Activated CD8-positive, alpha-beta memory T cell treated with anti-CD3 and anti-CD28 coated beads, Interleukin-2, amount 50 U/mL, for 48 hours (primary cell): ENCODE data around the gene DLL4.

Source experiments
- DNase-seq: peaks from one replicate; pipeline ENCODE4 v3.0.0-alpha.2; 2020

Gene DLL4

DNA sequence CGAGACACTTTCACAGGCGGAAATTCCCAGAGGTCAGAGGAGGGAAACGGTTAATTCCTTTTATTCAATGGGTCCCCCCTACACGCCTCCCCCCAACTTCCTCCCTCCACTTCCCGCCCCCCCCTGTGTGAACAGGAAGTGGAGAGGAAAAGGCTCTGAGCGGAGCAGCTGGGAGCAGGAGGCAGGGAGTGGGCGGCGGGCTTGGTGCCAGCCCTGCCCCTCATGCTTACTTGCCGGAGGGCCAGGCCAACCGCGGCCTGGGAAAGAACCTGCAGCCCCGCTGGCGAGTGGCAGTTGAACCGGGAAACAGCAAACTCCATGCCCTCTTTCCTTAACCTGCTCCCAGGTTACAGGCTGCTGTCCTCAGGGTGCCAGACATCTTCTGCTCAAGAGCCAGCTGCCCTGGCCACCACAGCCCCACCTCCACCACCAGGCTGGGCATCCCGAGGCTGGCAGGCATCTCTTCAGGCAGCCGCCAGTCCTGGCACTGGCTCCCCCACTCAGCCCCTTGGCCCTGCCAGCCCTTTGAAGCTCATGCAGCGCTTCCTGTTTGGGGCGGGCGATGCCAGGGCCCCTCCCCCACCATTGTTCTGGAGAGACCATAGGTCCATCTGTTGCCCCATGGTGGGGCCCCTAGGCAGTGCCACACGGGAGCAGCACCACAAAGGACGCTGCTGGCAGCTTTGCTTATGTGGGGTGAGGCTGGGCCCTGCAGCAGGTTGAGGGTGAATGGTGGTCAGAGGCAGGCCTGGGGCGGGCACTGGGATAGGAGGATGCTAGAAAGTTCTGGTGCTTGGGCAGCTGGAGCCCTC, 21.9 kb upstream of the DLL4 start:
- DNase-seq = no peak

DNA sequence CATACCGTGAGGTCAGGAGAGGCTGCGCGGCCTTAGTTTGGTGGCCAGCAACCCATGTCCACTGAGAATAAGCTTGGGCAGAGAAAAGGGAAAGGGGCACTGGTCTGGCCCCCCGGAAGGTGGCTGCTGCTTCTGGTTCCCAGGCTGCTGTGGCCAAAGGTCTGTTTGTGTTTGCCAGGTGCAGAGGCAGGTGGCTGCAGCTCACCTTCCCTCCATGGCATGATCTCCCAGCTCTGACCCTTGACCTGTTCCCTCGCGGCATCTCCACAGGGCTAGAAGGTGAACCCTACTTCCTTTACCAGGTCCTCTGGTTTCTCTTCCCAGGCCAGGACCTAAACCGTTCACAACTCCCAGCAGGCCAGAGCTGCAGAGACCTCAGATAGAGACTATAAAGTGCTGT, 21.0 kb upstream of the DLL4 start:
- DNase-seq = no peak

DNA sequence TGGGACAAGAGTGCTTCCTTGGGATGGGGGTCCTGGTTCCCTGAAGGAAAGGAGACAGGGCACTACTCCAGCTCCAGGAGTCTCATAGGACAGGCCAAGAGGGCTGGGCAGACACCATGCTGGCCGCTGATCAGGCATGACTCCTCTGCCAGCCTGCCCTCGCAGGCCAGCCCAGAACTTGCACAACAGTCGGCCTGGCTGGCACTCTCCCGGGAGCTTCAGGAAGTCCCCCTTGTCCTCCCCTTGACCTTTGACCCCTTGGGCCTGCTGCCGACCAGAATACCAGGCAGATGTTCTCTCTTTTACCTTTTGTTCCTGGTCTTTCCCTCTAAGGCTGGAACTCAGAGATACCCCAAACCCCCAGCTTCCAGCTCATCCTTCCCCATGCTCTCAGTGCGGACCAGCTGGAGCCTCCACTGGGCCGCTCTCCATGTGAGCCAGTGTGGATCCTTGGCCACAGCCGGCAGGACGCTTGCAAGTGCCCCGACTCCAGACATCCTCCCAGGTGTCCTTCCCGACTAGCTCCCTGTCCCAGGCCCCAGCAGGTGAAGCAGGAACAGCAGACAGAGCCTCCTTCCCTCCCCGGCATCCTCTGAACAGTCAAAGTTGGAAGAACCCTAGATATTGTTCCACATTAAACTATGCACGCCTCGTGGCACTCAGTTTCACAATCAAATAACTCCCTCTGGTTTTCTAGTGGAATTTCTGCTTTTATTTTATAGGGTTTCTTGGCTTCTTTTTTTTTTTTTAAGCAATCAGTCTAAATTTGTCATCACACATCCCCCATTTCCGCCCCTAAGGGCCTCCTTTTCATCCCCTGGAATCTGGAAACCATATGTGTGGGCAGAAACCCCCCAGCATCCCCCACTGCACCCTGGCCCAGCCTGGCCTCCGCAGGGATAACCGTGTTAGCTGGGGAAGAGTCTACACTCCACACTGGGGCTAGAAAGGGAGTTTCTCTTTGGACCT, 19.2 kb upstream of the DLL4 start:
- DNase-seq = no peak

DNA sequence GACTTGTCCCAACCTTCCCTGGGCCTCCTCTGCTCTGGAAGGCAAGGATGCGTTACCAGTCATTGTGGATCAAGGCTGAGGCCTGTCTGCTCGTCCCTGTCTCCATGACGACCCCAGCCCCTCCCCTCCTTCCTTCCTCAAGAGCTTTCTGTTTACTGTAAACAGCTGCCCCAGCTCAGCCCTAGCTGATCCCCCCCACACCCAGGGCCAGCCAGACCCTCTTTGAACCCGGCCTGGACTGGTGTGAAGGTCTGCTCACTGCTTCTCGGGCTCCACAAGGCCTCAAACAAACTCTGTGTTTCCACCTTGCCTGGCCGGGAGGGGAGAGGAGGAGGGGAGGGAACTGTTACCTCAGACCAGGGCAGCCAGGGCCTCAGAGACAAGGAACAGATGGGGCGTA, 18.0 kb upstream of the DLL4 start:
- no peak for DNase-seq

DNA sequence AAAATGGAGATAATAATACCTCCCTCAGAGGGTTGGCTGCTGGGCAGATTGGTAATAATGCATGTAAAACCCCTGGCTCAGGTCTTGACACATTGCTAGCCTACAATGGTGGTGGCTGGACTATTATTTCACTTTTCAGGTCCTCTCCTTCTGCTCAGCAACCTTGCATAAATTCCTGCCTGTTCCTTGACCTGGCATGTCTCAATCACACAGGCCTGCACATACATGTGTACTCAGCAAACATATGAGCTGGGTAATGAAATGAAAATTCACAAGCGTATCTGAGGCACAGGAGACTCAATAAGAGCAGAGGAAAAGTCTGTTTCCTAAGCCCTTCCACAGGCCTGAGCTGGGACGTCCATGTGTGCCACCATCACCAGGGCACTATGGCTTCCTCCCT, 17.4 kb upstream of the DLL4 start:
- DNase-seq = no peak

DNA sequence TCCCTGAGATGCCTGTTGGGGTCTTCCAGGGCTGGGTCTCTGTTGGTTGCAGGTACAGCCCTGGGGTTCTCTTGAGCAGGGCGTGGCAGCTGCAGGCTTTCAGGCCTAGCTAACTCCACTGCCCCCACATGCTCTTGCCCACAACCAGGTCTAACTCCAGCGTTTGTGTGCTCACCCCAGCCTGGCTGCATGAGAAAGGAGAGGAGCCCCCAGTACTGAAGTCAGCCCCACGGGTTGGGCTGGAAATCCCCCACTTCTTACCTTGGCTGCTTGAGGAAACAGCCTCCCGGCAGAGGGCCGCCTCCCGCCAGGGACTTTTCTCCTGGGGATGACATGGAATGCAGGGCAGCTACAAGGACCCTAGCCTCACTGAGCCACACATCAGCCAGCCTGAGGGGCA, 16.7 kb upstream of the DLL4 start:
- DNase-seq = no peak

DNA sequence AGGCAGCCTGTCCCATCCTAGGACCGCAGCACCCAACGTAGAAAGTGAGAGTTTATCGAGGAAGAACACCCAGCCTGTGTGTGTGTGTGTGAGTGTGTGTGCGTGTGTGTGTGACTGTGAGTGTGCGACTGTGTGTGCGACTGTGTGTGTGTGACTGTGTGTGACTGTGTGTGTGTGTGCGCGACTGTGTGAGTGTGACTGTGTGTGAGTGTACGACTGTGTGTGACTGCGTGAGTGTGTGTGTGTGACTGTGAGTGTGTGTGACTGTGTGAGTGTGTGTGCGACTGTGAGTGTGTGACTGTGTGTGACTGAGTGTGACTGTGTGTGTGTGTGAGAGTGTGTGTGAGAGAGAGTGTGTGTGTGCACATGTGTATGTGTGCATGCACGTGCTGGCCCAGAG, 15.1 kb upstream of the DLL4 start:
- no peak for DNase-seq

DNA sequence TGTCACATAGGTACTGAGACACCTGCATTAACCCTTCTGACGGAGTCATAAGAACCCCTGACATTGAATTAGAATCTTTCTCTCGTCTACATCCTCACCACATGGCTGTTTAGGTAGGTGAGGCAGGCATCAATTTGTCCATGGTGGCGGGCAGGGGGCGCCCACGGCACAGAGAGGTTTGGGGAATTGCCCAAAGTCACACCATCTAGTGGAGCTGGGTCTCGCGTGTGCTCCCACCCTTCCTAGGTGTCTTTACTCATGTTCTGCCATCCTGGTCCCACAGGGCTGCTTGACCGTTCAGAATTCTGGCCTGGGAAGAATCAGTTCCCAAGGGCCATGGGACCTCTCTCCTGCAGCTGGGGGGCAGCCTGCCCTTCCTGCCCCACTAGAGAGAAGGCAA, 14.7 kb upstream of the DLL4 start:
- DNase-seq = no peak

DNA sequence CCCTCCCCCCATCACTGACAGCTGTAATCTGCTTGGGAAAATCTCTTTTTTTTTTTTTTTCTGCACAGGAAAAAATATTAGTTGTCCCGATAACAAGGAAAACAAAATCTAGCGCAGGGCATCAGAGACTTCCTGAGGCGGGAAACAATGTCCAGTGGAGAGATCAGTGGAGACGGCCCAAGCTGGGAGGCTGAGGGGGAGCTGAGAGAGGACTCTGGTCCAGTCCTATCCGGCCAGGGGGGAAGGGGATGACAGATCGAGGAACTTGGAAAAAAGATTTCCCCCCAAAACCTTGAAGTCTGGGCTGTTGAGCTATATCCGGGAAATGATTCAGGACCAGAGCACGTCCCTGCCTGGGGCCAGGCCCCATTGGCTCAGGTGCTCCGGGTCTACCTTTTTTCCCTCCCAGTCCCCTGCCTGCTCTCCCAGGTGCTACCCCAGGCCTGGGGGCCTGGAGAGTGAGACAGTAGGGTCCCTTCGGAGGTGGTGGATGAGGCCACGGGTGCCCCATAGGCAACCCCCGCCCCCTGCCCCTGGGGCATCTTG, 14.0 kb upstream of the DLL4 start:
- DNase-seq = no peak

DNA sequence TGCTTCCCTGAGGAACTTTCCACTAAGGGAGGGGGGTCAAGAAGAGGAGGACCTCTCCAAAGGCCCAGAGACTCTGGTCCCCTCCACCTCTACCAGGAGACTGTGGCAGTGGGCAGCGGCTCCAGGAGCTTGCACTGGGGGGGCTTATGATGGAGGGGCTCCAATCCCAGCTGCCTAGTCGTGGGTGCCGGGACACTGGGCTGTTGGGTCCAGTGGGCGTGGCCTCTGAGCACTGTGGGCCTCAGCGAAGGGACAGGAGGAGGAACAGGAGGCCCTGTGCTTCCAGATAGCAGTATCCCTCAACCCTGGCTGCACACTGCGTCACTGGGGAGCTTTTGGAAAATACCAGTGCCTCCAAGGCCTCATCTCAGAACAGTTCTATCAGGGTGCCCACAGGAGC, 13.5 kb upstream of the DLL4 start:
- no peak for DNase-seq

DNA sequence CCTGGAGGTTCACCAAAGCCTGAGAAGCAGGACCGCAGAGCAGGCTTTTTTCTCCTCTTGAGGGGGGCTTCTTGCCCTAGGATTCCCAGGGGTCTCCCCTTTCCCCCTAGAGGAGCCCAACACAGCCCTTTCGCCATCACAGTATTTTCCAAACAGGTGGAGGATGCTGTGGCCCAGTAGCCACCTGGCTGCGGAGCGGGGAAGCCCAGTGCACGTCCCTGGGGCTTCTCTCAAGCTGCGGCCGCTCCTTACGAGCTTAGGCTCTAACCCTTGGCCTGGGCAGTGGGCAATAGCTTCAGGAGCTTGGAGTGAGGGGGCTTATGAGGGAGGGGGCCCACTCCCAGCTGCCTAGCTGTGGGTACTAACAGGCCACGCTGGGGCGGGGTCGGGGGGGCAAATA, 11.6 kb upstream of the DLL4 start:
- DNase-seq = no peak

DNA sequence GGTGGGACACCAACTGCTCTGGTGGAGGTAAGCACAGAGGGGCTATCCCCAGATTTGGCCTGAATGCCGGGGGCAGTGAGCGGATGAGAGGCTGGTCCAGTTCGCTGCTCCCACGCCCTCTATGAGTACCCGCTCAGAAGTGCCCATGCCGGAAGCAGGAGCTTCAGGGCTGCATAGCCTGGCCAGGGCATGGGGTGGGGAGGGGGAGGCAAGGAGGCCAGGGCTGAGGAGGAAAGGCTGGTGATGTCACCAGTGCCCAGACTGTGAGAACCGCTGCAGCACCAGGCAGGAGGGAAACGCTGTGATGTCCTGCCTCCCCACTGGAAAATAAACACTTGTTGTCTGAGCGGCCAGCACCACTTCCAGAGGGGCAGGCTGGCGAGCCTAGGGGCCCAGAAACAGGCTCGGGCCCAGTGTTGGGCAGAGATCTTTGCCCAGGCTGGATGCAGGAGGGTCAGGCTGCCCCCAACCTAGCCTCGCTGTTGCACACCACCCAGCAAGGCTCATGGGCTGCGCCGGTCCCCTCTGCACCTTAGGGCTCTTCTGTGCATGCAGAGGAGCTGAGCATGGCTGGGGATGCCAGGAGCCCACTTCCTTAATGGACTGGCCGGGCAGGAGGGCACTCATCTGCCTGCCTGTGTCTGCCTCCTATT, 10.9 kb upstream of the DLL4 start:
- DNase-seq = no peak

DNA sequence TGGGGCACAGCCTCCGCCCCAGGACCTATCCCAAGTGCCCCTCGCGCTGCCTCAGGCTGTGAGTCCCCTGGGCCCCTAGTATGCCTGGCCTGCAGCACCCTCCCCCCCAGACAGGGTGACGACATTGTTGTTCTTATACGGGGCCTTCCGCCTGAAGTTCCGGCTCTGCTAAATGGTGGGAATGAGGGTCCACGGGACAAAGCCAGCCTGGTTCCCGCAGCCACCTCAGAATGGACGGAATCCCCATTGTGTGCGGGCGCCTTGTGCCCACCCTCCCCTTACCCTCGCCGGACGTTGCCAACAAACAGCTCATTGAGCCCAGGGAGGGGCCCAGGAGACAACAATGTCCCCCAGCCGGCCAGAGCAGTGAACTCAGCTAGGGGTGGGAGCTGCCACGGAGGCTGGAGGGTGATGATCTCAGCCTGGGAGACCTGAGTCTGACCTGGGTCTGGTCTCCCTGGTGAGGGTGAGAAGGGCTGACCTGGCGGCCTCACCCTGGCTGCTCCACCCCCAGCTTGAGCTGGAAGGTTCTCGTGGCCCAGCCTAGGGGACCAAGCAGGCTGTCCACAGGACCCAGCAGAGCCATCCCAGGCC, 10.2 kb upstream of the DLL4 start:
- DNase-seq = no peak

DNA sequence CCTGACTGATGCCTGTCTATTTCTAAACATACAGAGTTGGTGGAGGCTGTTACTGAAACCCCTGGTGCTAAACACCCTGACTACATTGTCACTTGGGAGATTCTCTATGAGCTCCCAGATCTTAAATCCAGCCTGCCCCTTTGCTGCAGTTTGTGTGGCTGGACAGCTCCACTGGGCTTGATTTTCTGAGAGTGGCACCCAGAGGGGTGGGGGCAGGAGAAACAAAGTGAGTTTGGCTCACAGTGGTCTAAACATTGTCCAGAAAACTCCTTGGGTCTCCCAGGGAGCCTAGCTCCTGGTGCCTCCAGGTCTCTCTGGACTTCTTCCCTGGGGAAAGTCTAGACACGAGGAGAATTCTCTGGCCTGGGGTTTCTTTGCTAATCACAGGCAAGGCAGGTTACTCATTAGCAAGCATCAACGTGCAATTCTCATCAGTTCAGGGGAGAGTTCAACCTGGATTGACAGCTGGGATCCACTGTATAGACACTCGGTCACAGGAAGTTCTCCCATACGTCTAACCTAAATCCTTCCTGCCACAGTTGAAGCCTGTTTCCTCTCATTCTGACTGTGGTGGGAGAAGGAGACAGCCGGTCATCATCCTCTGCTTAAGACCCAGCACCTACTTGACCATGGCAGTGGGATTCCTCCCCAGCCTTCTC, 7.1 kb upstream of the DLL4 start:
- DNase-seq = no peak

DNA sequence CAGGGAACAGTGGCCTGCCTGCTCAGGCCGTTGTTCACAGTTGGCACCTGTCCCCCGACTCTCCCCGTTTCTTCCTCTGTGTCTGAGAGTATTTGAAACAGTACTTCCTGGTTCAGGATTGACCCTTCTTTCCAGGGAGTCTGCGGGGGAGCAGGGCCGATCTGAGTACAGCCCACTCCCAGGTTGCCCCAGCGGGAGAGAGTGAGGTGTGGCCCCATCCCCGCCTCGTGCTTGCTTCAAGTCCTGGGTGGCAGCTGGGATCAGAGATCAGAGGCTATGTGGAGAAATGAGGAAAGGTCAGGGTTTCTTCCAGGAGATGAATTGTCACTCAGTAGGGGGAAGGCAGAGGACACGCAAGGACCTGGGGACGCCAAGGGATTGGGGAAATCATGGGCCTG, 6.5 kb upstream of the DLL4 start:
- DNase-seq = no peak

DNA sequence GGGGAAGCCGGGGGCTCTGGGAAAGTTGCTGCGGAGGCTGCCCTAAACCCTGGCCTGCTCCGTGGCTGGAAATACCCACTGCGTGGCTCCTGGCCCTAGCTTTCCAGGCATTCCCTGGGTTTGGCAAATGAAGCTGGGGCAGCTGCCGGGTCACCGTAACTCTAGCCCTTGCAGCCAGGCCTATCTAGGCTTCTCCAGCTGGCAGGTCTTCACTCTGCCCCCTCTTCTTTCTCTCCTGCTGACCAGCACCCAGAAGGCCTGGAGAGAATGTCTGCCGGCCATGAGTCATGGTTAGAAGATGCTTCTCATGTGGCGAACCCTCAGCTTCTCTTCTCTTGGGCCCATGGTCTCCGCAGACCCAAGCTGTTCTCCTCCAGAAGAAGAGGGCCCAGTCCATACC, 5.6 kb upstream of the DLL4 start:
- no peak for DNase-seq

DNA sequence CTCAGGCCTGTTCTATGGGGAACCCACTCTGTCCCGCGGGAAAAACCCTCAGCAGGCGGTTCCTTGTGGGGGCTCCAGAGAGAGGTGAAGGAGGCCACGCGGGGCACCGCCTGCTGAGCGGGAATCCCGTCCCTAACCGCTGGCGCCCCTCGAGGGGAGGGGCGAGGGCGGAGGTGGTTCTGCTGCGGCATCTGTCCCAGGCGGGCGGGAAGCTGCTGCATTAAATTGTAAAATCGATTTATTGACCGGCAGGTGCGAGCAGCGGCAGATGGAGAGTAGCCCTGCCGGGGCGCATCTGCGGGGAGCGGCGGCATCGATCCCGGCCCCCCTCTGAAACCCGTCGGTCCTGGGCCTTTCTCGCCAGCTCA, 3.7 kb upstream of the DLL4 start:
- no peak for DNase-seq

DNA sequence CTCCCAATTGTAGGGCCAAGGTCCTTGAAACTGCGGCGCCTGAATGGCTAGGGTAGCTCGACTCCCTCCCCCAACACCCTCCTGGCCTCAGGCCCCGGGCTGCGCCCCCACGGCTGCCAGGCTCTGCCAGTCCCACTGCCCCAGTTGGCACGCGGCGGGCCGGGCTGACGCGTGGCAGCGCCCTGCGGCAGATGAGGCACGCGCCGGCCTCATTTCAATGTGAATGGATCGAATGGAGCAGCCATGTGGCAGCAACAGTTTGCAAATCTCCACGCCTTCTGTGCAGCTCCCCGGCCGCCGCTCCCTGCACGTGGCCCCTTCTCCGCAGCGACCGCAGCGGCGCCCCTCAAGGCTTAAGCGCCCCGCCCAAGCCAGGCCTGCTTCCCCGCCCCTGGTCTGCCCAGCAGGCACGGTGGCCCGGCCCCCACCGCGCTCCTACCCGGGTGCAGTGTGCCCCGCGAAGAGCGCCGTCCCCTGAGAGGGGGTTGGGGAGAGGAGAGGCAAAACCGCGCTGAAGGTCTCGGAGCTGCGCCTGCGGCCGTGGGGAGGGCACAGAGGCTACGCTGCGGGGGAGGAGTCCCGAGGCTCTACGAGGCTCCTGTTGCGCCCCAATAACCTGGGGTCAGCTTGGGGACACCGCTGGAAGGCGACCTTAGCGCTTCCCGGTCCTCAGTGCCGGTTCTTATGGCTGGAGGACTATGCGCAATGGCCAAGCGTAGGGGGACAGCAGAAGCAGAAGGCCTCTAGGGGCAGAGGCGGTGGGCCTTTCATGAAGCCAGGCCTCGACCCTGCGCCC, 3.1 kb upstream of the DLL4 start:
- DNase-seq = no peak

DNA sequence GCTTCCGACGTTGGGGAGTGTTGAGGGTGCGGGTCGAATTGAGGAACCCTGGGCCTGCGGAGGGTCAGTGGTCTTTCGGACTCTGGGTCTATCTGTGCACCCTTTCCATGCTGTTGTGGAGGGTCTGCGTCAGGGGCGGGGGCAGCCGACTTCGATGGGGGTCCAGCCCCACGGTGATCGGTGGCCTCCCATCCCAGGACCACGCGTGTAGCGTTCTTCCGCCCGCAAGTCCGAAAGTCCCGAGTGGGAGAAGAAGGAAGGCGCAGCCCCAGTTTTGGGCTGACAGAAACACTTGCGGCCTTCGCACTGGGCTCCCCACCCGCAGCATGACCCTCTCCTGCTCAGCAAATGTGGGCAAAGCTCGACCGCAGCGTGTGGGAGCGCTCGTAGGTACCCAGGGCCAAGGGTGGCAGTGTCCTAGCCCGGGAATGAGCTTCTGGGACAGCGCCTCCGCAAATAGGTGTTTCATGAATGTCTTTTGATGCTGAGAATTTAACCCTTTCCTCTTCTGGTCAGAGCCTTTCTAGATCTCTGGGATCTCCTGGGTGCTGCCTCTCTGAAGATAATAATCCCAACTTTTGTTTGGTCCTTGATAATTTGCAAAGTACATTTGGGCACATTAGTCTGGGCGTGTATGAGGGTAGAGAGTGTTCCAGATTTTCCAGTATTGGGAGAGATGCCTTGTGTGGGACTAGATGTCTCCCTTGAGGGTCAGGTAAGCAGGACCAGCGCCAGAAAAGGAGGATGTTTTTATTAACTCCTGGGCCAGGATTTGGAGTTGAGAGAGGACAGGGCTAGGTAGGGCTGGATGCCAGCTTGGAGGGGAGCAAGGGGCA, 2.3 kb upstream of the DLL4 start:
- DNase-seq = no peak

DNA sequence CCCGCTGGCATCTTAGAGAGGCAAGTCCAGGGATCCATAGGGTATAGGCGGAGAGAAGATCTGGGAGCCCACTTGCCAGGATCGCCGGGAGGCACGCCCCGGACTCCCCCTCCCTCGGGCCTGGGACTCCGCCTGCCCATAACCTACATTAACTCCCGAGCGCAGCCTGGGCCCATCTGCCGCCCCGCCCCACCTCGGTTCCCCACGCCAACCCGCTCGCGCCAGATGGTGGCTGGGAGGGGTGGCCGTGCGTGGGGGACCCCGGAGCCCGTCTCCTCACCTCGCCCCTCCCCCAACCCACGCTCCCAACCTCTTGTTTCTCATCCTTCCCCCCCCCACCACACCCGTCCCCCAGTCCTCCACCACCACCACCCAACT, 1.7 kb upstream of the DLL4 start:
- DNase-seq = no peak
